ENCODE data around the gene UFSP1.
A peak's percentile ranks its signal among the peaks of the same experiment; 100 is the strongest.

UFSP1 gene

DNA sequence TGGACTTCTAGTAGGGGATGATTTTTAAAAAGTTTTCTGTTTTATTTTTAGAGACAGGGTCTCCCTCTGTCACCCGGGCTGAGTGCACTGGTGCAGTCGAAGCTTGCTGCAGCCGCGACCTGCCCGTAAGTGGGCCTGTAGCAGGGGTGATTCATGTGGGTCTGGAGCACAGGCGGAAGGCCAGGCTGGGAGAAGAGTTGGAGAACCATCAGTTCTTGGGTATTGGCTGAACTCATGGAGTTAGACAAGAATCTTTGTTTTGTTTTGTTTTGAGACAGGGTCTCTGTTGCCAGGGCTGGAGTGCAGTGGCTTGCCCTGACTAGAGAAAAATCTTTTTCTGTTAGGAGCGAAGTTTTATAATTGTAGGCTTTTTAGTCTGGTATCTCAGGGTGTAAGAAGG lies 8.9 kb downstream of the UFSP1 start:
- no peak for DNase-seq

DNA sequence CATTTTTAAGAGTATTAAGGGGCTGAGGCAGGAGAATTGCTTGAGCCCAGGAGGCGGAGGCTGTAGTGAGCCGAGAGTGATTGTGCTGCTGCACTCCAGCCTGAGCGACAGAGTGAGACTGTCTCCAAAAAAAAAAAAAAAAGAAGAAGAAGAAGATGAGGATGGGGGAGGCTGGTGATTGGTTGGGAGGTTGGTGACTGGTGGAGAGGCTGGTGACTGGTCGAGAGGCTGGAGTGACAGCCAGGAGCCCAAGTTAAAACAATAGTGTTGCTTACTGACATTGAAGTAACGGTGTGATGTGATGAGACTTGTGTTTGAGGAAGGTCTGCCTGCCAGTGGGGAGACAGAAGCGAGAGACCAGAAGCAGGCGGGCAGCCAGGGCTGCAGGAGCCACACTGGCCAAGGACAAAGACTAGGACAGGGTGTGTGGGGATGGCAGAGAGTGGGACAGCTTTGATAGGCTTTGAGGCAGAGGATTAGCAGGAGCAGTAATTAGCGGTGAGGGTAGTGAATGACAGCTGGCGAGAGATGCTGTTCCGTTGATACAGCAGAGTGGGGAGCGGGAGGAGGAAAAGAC lies 9.7 kb downstream of the UFSP1 start:
- DNase-seq: no peak

DNA sequence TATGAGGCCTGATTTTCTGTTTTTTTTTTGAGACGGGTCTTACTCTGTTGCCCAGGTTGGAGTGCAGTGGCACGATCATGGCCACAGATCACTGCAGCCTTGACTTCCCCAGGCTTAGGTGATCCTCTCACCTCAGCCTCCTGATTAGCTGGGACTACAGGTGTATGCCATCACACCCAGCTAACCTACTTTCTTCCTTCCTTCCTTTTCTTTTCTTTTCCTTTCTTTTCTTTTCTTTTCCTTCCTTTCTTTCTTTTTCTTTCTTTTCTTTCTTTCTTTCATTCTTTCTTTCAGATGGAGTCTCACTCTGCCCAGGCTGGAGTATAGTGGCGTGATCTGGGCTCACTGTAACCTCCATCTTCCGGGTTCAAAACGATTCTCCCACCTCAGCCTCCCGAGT lies 10.8 kb downstream of the UFSP1 start:
- DNase-seq: no peak

DNA sequence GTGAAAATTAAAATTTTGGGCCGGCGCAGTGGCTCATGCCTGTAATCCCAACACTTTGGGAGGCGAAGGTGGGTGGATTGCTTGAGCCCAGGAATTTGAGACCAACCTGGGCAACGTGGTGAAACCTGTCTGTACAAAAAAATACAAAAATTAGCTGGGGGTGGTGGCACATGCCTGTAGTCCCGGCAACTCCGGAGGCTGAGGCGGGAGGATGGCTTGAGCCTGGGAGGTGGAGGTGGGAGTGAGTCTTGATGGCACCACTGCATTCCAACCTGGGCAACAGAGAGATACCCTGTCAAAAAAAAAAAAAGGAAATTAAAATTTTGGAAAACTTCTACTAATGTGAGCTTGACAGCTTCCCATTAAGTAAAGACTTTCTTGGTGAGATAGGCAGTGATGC lies 11.5 kb downstream of the UFSP1 start:
- DNase-seq: no peak

DNA sequence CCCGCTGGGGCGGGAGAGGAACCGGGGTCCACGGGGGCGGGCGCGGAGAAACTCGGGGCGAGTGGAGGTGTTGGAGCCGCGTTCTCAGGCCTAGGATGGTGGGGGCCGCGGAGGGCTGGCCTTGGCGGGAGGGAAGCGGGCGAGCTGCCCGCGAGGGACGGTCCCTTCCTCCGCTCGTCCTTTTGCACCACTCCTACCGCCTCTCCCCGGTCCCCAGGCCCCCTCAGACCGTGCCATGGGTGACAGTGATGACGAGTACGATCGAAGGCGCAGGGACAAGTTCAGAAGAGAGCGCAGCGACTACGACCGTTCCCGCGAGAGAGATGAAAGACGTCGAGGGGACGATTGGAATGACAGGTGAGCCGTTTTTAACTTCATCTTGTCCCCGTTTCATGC lies 14.2 kb downstream of the UFSP1 start:
- DNase-seq: no peak

DNA sequence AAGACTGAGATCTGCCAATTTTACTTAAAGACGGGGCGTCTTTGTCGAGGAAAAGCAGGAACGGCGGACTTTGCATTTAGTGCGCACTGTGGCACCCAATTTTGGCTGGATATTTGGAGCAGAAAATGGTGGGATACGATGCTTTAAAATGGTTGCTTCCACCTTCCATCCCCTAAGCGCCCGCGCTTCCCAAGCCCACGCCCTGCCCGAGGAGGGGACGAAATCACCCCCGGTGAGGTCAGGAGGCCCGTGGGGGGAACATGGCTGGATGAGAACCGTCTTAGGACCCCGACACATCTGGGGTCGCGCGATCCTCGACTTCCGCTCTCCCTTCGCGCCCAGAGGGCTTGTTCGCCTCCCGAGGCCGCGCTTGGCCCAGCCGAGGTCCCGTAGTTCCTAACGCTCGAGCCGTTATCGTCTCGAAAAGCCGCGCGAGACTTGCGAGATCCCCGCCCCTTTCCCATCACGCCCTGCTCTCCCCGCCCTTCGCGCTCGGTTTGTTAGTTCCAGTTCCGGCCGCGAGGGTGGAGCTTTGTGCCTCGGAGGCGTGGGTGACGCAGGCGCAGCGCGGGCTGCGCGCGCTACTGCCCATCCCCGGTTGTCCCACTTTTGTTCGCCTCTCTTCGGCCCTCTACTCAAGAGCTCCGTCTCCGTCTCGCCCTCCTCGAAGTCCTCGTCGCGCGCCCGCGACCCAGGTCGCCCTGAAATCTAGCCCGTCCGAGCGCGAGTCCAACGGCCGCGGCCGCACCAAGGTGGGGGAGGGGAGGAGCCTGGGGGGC lies 14.7 kb downstream of the UFSP1 start, which contains the start of gene SRRT:
SRRT (plus strand) TSS at position 527 of the 779 bp plus-strand sequence. CDS start 488 bp downstream, outside the sequence.
- peak; percentile 94 to 98 (median 96) for DNase-seq

DNA sequence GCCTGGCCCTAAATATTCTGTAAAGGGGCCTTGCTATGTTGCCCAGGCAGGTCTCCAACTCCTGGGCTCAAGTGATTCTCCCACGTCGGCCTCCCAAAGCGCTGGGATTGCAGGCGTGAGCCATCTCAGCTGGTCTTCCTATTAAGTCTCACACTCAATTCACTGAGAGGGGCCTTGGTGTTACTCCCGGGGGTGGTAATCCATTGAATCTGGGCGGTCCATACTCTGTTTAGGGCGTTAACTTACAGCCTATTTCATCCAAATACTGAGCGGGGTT lies 15.3 kb downstream of the UFSP1 start:
- DNase-seq: no peak

DNA sequence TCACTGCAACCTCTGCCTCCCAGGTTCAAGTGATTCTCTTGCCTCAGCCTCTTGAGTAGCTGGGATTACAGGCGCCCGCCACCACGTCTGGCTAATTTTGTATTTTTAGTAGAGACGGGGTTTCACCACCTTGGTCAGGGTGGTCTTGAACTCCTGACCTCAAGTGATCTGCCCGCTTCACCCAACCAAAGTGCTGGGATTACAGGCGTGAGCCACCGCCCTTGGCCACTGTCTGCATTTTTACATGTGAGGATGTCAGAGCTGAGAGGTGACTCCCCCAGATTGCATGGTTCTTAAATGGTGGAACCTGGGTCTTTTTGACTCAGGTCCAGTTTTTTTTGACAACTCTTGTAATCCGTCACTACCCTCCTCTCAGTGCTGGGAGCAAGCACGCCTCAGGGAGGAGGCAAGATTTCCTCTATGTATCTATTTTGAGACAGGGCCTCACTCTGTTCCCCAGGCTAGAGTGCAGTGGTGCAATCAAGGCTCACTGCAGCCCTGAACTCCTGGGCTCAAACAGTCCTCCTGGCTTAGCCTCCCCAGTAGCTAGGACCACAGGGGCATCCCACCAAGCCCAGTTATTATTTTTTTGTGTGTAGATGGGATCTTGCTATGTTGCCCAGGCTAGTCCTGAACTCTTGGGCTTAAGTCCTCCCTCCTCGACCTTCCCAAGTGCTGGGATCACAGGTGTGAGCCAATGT lies 15.8 kb downstream of the UFSP1 start:
- DNase-seq: no peak

DNA sequence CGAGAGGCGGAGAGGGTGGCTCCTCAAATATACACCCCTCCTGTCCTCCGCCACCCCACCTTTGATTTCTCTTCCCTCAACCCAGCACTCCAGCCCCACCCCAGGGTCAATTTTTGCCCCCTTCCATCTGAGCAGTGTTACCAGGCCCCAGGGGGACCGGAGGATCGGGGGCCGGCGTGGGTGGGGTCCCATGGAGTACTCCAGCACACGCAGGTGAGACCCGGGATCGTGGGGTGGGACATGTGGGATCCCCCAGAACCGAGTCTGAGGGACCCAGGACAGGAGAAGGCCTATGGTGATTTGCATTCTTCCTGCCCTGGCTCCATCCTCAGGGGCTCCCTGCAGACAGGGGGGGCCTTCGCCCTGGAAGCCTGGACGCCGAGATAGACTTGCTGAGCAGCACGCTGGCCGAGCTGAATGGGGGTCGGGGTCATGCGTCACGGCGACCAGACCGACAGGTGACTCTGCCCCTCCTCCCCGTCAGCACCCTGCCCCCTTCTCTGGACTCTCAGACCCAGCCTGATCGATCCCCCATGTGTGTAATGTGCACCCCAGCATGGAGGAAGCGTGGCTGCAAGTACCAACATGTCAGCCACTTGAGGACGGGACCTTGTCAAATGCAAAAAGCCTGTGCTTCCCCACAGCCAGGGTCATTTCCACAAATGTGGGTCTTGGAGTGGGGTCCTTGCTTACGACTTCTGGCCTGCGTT lies 21.6 kb downstream of the UFSP1 start:
- DNase-seq: no peak

DNA sequence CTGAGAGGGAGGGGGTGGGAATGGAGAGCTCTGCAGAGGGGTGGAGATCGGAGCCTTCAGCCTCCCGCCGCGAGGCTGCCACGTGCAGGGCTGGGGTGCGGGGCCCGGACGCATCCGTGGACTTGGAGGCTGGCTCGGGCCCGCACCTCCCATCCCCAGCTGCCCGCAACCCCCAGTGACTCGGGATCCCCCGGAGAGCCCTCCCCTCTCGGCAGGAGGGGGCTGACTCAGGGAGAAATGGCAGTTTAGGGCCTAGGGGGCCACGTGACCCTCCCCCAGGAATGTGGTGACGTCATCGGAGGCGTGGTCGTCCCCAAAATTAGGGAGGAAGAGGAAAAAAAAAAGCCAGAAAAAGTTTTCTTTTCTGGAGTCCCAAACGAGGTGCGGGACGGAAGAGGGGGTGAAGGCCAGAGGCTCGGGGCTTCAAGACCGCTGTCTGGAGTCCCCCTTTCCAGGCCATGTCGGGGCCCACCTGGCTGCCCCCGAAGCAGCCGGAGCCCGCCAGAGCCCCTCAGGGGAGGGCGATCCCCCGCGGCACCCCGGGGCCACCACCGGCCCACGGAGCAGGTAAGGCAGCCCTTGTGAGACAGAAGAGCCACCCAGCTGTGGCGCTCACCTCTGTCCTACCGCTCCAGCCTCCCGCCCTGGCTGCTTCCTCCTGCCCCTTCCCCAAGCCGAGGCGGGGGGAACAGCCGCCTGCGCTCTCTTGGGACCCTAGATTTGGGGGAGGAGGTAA lies 22.3 kb downstream of the UFSP1 start, which contains the start of gene TRIP6:
TRIP6 (plus strand) TSS at position 348 of the 736 bp plus-strand sequence; CDS start at position 459, 111 bp downstream.
- peak in 1 of 4 experiments; percentile 23 for DNase-seq

DNA sequence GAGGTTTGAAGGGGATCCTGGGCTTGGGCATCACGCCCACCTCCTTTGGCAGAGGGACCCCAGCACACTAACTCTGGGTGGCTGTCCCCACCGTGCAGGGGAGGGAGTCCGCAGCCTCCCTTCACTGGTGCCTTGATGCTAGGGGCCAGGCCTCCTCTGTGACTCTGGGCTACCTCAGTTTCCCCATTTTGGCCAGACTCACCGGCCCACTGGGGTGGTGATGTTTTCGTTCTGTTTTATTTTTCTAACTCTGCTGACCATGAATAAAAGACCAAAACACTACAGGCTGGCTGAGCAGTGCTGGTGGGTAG lies 22.8 kb downstream of the UFSP1 start:
- no peak for DNase-seq

DNA sequence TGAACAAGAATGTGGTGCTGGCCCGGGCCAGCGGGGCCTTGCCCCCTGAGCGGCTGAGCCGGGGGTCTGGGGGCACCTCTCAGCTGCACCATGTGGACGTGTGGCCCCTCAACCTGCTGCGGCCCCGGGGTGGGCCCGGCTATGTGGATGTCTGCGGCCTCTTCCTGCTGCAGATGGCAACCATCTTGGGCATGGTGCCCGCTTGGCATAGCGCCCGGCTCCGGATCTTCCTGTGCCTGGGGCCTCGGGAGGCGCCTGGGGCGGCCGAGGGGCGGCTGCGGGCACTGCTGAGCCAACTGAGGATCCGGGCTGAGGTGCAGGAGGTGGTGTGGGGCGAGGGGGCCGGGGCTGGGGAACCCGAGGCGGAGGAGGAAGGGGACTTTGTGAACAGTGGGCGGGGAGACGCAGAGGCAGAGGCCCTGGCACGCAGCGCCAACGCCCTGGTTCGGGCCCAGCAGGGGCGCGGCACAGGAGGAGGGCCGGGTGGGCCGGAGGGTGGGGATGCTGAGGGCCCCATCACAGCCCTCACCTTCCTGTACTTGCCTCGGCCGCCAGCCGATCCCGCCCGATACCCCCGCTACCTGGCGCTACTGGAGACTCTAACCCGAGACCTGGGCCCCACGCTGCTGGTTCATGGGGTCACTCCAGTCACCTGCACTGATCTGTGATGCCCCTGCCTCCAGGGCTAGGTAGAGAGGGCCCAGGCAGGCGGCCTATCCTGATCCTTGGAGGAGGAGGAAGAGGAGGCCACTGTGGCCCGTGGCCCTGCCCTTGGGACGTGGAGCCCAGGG lies 23.4 kb downstream of the UFSP1 start:
- no peak for DNase-seq

DNA sequence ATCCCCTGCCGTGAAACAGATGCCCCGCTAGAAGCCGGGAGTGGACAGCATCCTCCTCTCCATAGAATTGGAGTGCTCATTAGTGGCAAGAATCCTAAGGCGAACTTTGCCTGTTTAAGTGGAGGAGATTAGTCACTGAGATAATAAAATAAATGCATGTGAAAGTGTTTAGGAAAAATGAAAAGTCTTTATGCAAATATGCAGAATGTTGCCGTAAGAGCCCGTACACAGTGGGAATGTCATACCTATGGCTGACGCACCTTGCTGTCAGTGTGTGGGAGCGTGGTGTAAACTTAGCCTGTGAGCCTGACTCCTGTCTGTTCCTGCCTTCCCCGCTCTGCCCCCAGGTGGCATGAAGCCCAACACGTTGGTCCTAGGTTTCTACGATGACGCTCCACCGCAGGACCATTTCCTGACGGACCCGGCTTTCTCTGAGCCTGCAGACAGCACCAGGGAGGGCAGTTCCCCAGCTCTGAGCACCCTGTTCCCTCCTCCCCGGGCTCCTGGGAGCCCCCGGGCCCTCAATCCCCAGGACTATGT lies 24.1 kb downstream of the UFSP1 start:
- DNase-seq: no peak

DNA sequence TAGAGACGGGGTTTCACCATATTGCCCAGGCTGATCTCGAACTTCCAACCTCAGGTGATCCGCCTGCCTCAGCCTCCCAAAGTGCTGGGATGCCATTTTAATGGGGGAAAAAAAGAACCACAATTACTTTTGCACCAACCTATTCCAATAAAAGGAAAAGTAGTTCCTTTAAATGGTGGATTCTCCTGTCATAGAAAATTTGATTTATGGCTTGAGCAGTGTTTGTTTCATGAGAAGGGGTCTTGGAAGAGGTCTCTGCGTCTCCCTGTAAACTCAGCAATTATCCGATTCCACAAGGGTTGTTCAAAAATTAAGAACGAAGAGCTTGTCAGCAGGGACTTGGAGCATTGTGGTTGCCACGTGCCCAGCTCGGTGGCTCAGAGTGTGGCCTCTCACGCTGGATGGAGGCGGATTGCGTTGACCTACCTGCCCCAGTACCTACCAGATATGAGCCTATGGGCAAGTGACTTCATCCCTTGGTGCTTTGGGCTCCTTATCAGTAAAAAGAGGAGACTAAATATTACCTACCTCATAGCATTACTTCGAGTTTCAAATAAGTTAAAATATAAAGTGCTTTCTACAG lies 25.2 kb downstream of the UFSP1 start:
- DNase-seq: no peak

DNA sequence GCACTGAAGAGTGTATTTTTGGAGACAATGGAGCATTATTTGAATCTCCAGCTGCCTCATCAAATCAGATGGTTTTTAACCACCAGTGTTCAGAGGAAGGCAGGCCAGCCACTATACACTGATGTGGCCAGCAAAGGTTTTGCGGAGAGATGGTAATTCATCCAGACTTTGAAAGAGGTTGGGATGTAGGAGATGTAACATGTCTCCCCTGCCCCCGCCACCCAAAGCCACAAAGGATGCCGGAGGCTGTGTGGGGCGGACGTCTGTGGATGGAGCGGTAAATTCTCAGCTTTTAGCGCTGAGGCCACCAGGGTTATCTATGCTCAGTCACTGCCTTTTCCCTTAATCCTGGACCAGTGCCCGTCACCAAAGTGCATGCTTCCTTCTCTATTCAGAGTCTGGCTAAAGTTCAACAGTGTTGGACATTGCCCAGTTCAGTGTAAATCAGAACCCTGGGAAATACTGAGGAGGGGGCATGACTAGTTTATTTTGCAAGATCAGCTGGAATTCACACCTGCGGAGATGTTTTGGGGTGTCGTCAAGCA lies 26.0 kb downstream of the UFSP1 start:
- no peak for DNase-seq

DNA sequence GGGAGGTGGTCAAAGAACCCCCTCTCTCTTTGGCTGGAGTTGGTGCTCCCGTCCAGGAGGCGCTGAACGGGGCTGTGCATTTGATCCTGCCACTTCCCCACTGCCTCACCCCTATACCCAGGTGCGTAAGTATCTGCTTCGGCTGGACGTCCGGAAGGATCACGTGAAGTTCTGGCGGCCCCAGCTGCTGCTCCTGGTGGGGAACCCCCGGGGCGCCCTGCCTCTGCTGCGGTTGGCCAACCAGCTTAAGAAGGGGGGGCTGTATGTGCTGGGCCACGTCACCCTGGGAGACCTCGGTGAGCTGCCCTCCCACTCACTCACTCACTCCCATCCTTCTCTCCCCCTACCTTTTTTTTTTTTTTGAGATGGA lies 27.9 kb downstream of the UFSP1 start:
- no peak for DNase-seq

DNA sequence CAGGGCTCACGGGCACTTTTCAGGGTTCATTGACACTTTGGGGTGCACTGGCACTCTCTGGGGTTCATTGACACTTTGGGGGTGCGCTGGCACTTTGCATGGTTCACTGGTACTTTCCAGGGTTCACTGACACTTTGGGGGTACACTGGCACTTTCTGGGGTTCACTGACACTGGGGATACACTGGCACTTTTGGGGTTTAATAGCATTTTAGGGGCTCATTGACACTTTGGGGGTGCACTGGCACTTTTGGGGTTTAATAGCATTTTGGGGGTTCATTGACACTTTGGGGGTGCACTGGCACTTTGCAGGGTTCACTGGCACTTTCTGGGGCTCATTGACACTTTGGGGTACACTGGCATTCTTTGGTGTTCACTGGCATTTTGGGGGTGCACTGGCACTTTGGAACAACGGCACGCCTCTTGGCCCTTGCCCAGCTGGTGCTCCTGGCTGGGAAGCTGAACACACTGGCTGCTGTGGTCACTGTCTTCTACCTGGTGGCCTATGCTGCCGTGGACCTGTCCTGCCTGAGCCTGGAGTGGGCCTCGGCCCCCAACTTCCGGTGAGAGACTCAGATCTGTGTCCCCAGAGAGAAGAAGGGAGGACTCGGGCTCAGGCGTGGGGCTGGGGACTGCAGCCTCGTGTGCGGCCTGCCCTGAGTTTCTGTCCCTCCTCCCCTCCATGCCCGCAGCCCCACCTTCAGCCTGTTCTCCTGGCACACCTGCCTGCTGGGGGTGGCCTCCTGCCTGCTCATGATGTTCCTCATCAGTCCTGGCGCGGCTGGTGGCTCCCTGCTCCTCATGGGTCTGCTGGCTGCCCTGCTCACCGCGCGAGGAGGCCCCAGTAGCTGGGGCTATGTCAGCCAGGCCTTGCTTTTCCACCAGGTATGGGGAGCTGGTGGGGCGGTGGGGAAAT lies 28.6 kb downstream of the UFSP1 start:
- no peak for DNase-seq

DNA sequence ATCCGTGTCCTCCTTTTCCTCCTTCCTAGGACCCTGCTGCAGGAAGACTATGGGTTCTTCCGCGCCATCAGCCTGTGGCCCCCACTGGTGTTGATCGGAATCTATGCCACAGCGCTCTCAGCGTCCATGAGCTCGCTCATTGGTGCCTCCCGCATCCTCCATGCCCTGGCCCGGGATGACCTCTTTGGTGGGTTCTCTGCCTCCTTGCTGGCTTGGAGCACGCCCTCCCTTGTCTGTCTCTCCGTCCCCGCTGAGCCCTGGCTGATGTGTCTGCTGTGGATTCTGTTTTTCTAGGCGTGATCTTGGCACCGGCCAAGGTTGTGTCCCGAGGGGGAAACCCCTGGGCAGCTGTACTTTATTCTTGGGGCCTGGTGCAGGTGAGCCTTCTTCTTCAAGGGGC lies 29.7 kb downstream of the UFSP1 start:
- DNase-seq: no peak

DNA sequence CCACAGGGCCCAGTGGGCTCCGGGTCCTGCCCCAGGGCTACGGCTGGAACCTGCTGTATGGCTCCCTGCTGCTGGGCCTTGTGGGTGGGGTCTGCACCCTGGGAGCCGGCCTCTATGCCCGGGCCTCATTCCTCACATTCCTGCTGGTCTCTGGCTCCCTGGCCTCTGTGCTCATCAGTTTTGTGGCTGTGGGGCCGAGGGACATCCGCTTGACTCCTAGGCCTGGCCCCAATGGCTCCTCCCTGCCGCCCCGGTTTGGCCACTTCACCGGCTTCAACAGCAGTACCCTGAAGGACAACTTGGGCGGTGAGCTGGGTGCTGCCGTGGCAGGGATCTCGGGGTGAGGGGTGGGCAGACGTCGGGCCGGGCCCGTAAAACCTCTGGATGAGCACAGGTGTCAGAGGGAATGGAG lies 32.6 kb downstream of the UFSP1 start:
- no peak for DNase-seq

DNA sequence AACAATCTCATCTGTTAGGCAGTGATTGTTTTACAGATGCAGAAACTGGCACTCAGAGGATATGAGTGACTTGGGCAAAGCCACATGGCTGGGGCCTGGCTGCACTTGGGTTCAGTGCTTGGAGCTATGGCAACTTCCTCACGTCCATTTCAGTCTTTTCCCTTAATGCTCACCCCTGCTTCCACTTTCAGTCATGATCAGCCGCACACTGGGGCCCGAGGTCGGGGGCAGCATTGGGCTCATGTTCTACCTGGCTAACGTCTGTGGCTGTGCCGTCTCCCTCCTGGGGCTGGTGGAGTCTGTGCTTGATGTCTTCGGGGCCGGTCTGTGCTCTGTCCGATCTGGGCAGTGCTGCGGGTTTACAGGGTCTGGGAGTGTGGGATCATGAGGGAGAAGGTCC lies 34.0 kb downstream of the UFSP1 start:
- DNase-seq: no peak

All from activated CD4-positive, CD25-positive, alpha-beta regulatory T cell (primary cell).